ENCODE results near the gene SBK3.
"Not testable (repeated sequence)": the region's sequence is repeated elsewhere in the genome, so short reads cannot be mapped to it uniquely, and the experiment has no call there.

The SBK3 gene

DNA sequence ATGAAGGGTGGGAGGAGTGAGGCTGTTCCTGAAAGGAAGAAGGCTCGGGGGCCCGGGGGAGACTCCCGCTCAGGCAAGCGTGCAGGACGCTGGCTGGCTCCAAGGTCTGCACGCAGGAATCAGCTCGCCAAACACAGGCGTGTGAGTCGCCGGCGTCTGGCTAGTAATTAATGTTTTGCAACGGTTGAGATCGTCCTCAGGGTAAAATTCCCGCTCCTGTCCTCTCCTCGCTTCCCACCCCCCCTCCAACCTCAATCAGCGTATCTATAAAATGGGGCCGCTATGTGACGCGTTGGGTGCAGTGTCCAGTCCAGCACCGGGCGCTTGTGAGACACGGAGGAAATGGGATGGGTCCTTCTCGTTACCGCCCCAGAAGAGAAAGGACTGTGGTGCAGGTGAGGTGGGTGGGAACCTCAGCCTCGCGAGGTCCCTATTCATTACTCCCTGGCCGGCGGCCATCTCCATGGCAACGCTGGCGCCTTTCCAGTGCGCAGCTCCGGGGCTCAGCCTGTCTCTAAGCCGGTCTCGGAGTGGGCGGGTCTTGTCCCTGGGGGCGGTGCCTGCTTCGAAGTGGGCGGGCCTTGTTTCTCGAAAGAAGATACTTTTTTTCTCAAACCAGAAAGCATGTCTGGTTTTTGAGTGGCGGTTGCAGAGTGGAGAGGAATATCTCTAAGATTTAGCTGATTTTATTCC, 41.8 kb upstream of the SBK3 start:
- TF ChIP-seq, protein P1, sequence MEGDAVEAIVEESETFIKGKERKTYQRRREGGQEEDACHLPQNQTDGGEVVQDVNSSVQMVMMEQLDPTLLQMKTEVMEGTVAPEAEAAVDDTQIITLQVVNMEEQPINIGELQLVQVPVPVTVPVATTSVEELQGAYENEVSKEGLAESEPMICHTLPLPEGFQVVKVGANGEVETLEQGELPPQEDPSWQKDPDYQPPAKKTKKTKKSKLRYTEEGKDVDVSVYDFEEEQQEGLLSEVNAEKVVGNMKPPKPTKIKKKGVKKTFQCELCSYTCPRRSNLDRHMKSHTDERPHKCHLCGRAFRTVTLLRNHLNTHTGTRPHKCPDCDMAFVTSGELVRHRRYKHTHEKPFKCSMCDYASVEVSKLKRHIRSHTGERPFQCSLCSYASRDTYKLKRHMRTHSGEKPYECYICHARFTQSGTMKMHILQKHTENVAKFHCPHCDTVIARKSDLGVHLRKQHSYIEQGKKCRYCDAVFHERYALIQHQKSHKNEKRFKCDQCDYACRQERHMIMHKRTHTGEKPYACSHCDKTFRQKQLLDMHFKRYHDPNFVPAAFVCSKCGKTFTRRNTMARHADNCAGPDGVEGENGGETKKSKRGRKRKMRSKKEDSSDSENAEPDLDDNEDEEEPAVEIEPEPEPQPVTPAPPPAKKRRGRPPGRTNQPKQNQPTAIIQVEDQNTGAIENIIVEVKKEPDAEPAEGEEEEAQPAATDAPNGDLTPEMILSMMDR (conservative IDR thresholded peaks at IDR 0.05; ENCODE audit: low read length): no peak
- peak overlapping the region; percentile 54 for H3K4me3 ChIP-seq (ENCODE audit: low read length)
- peak; percentile 80 for DNase-seq (ENCODE audit: low read depth)

DNA sequence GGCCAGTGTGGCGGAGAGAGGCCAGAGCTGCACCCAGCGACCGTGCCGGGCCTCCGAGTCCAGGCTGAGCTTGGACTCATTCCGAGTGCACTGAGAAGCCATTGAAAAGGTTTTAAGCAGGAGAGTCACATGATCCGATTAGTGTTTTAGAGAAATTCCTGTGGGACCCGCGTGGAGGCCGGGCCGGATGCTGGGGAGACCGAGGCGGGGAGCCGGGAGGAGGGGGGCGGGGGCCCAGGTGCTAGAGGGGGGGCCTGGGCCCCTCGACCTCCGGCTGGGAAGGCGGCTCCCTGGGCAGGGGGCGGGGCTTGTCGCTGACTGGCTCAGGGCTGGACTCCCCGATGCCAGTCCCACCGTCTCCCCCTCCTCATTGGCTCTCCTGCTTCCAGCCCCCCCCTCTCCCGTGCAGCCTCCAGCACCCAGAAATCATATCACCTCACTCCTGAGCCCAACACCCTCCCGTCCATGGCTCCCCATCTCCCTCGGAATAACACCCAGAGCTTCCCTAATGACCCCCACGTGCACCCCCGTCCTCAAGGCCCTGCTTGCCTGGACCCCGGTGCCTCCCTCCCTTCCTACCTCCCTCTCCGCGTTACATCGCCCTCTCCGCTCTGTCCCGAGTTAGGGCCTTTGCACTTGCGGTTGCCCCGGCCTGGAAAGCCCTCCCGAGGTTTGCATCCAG, 40.5 kb upstream of the SBK3 start:
- peak overlapping the region; percentile 43 for H3K4me3 ChIP-seq (ENCODE audit: low read length)
- TF ChIP-seq, protein P1 (conservative IDR thresholded peaks at IDR 0.05; ENCODE audit: low read length): no peak
- DNase-seq (ENCODE audit: low read depth): peak; percentile 58

DNA sequence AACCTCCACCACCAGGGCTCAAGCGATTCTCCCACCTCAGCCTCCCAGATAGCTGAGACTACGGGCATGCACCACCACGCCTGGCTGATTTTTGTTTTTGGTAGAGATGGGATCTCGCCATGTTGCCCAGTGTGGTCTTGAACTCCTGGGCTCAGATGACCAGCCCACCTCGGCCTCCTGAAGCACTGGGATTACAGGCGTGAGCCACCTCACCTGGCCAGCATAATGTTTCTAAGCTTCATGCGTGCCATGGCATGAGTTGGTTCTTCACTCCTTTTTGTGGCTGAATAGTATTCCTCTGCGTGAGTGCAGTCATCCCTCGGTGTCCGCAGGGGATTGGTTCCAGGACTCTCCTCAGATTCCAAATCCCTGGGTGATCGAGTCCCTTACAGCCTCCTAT, 39.5 kb upstream of the SBK3 start:
- TF ChIP-seq, protein P1 (conservative IDR thresholded peaks at IDR 0.05; ENCODE audit: low read length): no peak
- DNase-seq (ENCODE audit: low read depth): no peak
- H3K4me3 ChIP-seq (ENCODE audit: low read length): no peak overlapping the region

DNA sequence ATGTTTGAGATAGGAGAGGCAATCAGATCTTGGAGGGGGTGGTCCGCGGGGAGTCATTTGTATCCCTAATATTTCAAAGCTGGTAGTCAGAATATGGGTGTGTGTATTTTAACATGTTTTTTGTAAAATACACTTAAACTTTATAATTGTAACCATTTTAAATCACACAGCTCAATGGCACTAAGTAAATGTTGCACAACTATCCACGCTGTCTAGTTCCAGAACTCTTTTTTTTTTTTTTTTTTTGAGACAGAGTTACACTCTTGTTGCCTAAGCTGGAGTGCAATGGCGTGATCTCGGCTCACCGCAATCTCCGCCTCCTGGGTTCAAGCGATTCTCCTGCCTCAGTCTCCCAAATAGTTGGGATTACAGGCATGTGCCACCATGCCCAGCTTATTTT, 38.6 kb upstream of the SBK3 start:
- not testable (repeated sequence) for DNase-seq (ENCODE audit: low read depth); H3K4me3 ChIP-seq (ENCODE audit: low read length)

DNA sequence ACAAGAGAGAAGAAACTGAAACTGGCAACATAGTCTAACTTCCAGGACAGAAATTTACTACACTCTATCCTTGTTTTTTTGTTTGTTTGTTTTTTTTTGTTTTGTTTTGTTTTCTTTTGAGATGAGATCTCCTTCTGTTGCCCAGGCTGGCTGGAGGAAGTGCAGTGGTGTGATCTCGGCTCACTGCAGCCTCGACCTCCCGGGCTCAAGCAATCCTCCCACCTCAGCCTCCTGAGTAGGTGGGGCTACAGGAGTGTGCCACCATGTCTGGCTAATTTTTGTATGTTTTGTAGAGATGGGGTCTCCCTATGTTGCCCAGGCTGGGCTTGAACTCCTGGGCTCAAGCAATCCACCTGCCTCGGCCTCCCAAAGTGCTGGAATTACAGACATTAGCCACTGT, 36.9 kb upstream of the SBK3 start:
- not testable (repeated sequence) for H3K4me3 ChIP-seq (ENCODE audit: low read length); DNase-seq (ENCODE audit: low read depth)

DNA sequence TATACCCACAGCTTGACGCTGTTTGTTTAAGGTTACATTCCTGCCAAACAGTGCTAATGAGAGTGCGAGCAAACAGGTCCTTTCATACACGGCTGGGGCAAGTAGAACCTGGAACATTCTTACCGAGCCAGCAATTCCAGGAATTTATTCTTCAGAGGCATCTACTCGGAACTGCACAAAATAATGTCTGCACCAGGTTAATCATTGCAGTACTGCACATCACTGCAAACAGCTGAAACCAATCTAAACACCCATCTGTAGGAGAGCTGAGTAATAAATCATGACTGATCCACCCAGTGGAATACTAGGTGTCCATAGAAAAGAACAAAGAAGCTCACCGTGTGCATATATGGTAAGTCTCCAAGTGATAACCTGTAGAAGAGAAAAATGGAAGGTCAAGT, 36.5 kb upstream of the SBK3 start:
- no peak overlapping the region for H3K4me3 ChIP-seq (ENCODE audit: low read length)
- no peak for DNase-seq (ENCODE audit: low read depth)
- TF ChIP-seq, protein P1 (conservative IDR thresholded peaks at IDR 0.05; ENCODE audit: low read length): no peak

DNA sequence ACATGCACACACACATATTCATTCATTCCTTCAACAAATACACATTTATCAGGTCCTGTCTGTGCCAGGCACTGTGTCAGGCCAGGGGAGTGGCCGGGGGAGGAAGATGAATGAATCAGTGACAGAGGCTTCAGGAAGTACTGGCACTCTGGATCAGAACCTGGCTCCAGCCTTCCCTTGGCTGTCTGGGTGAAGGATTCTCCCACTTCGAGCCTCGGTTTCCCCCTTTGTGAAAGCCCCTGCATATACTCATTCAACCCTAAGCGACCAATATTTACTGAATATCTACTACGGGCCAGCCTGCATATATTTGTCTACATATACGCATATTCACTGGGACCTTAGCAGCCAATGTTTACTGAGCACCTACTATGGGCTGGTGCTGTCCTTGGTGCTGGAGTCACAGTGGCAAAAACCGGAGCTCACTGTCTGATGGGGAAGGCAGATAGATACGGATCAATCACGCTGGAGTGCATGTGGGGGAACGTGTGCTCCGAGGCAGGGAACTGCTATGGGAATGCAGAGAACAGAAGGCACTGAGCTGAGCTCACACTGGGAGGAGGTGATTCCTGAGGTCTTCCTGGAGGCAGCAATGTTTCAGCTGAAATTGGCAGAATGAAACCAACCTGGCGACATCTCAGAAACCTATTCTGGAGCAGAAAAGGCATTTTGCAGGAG, 35.9 kb upstream of the SBK3 start:
- TF ChIP-seq, protein P1 (conservative IDR thresholded peaks at IDR 0.05; ENCODE audit: low read length): no peak
- H3K4me3 ChIP-seq (ENCODE audit: low read length): peak overlapping the region; percentile 93
- DNase-seq (ENCODE audit: low read depth): no peak

- peak; percentile 89 for DNase-seq (ENCODE audit: low read depth)
- peak within 1 kb of the TSS; percentile 93 for H3K4me3 ChIP-seq (ENCODE audit: low read length)
- TF ChIP-seq, protein P1 (conservative IDR thresholded peaks at IDR 0.05; ENCODE audit: low read length): no peak
Measured at GRCh38 chr19:55580628-55581144, 35.3 kb upstream of the SBK3 start, which contains the start of gene ZNF579. TSS of gene ZNF579 (minus strand) at chr19:55580848. CDS start at chr19:55579639, 1,209 bp downstream.

Measured in AG10803 (cell line).